Measurements from ENCODE around the gene C10orf95. TPM values are rescaled to one million over a fixed set of nuclear protein-coding genes. Genes with fewer than 3 reads are reported as not detected.

The C10orf95 gene
- total RNA-seq, 1 donor from 2014 or later = 0.20 TPM

GRCh38 chr10:102420714-102421506, 30.4 kb downstream of the C10orf95 start, which contains the start of gene FBXL15:
TSS of gene FBXL15 (plus strand) at chr10:102420836. CDS start at chr10:102421130, 294 bp downstream.
- Histone ChIP-seq H3K9ac (ENCODE audit: low read length) (peak within 1 kb of the TSS; percentile 79), H3K36me3 (ENCODE audit: insufficient read depth, low read length) (no peaks in the 10 kb centered on the region), H3K79me2 (ENCODE audit: insufficient read depth, low read length) (peaks cover 9% of the 10 kb centered on the region), H3K4me2 (ENCODE audit: low read length) (peak within 1 kb of the TSS; percentile 92), H2AFZ (ENCODE audit: low read depth, low read length) (peak within 1 kb of the TSS; percentile 99), H3K9me3 (ENCODE audit: insufficient read depth, low read depth, low read length) (no peaks in the 10 kb centered on the region), H4K20me1 (ENCODE audit: insufficient read depth, low read length) (peaks cover 10% of the 10 kb centered on the region), H3K4me1 (ENCODE audit: insufficient read depth, low read length) (peaks cover 21% of the 10 kb centered on the region), H3K27ac (ENCODE audit: low read depth, low read length) (peak within 1 kb of the TSS; percentile 47), H3K4me3 (ENCODE audit: insufficient read depth, low read depth, low read length) (peak within 1 kb of the TSS; percentile 92), H3K27me3 (ENCODE audit: insufficient read depth, low read length) (peaks cover 8% of the 10 kb centered on the region)
- H3K4me1 Mint-ChIP-seq (ENCODE audit: low read depth, unreplicated experiment) = peaks cover 5% of the 10 kb centered on the region
- peak within 1 kb of the TSS; percentile 95 for H3K4me3 Mint-ChIP-seq (ENCODE audit: unreplicated experiment)
- peaks cover 16% of the 10 kb centered on the region for H3K27me3 Mint-ChIP-seq (ENCODE audit: low read depth, unreplicated experiment)
- peak; percentile 71 for FAIRE-seq
- no peaks in the 10 kb centered on the region for H3K9me3 Mint-ChIP-seq (ENCODE audit: unreplicated experiment)
- H3K36me3 Mint-ChIP-seq (ENCODE audit: low read depth, unreplicated experiment) = peaks cover 11% of the 10 kb centered on the region
- H3K27ac Mint-ChIP-seq (ENCODE audit: unreplicated experiment) = peak within 1 kb of the TSS; percentile 94
- TF ChIP-seq EZH2 (IDR thresholded peaks at IDR 0.05; ENCODE audit: insufficient read depth, low read length) (no peak), CTCF (IDR thresholded peaks at IDR 0.05; ENCODE audit: insufficient read depth, low read depth, low read length) (no peak)
- peak; percentile 88 for DNase-seq (ENCODE audit: low read depth)

- Histone ChIP-seq H2AFZ (ENCODE audit: low read depth, low read length) (peak overlapping the region; percentile 99), H4K20me1 (ENCODE audit: insufficient read depth, low read length) (peaks cover 10% of the 10 kb centered on the region), H3K4me1 (ENCODE audit: insufficient read depth, low read length) (peaks cover 21% of the 10 kb centered on the region), H3K36me3 (ENCODE audit: insufficient read depth, low read length) (no peaks in the 10 kb centered on the region), H3K4me2 (ENCODE audit: low read length) (peak overlapping the region; percentile 92), H3K4me3 (ENCODE audit: insufficient read depth, low read depth, low read length) (peak overlapping the region; percentile 92), H3K9ac (ENCODE audit: low read length) (peak overlapping the region; percentile 79), H3K27me3 (ENCODE audit: insufficient read depth, low read length) (peaks cover 8% of the 10 kb centered on the region), H3K27ac (ENCODE audit: low read depth, low read length) (no peak overlapping the region), H3K9me3 (ENCODE audit: insufficient read depth, low read depth, low read length) (no peaks in the 10 kb centered on the region), H3K79me2 (ENCODE audit: insufficient read depth, low read length) (peaks cover 9% of the 10 kb centered on the region)
- peak overlapping the region; percentile 95 for H3K4me3 Mint-ChIP-seq (ENCODE audit: unreplicated experiment)
- H3K27ac Mint-ChIP-seq (ENCODE audit: unreplicated experiment) = peak overlapping the region; percentile 94
- no peaks in the 10 kb centered on the region for H3K9me3 Mint-ChIP-seq (ENCODE audit: unreplicated experiment)
- H3K27me3 Mint-ChIP-seq (ENCODE audit: low read depth, unreplicated experiment) = peaks cover 20% of the 10 kb centered on the region
- FAIRE-seq = no peak
- no peak for TF ChIP-seq CTCF (IDR thresholded peaks at IDR 0.05; ENCODE audit: insufficient read depth, low read depth, low read length)
- no peak for TF ChIP-seq EZH2 (IDR thresholded peaks at IDR 0.05; ENCODE audit: insufficient read depth, low read length)
- H3K36me3 Mint-ChIP-seq (ENCODE audit: low read depth, unreplicated experiment) = peaks cover 11% of the 10 kb centered on the region
- H3K4me1 Mint-ChIP-seq (ENCODE audit: low read depth, unreplicated experiment) = peaks cover 5% of the 10 kb centered on the region
- no peak for DNase-seq (ENCODE audit: low read depth)
Measured at GRCh38 chr10:102420181-102420713, 31.1 kb downstream of the C10orf95 start.
